NCI-H187 treated with DMSO at 0.1 percent for 48 hours (cell line): ENCODE measurements around the gene ARHGEF37.

ENCODE experiments used
- DNase-seq: peaks from one replicate; lab custom pipeline; 2025; lab: John Stamatoyannopoulos, UW

Gene ARHGEF37

DNA sequence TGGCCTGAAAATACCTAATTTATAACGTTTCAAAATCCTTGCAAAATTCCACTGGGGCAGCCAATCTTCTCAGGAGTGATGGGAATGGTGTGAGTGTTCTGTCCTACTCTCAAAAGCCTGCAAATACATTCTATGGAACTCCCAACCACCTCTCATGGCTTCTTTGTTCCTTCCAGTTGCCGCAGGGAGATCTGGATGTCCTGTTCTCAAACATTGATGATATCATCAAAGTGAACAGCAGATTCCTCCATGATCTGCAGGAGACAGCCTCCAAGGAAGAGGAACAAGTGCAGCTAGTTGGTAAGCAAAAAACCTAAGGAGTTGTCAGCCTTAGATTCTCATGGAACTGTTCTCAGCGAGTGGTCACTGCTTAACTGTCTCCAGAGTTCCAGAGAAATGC is 19.6 kb downstream of the ARHGEF37 start:
- DNase-seq, result no peak

DNA sequence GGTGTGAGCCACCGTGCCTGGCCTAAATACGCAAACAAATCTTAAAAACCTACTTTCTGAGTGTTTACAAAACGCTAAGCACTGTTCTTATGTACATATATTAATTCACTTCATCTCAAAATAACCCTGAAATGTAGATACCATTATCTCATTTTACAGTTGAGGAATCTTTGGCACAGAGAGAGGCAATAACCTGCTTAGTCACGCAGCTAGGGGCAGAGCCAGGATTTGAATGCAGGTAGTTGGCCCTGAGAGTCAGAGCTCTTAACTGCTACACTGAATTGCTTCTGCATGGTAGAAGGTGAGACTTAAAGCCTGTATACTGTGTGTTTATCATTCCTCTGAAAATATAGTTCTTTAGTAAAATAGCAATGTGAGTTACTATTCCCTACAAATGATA is 21.9 kb downstream of the ARHGEF37 start:
- no peak for DNase-seq

DNA sequence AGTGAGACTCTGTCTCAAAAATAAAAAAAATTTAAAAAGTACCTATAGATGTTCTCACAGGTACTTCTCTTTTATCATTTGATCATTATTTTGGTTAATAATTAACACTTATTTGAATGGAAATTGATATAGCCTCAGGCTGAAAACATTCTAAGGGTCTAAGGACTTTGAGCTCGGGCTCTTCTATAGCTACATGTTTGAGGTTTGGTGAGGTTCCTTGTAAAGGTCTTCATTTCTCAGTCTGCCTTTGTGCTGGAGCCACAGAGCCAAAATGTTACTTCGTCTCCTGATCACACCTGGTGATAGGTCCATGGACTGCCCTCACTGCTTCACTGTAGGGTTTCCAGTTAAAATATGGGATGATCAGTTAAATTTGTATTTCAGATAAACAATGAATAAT is 22.6 kb downstream of the ARHGEF37 start:
- no peak for DNase-seq

DNA sequence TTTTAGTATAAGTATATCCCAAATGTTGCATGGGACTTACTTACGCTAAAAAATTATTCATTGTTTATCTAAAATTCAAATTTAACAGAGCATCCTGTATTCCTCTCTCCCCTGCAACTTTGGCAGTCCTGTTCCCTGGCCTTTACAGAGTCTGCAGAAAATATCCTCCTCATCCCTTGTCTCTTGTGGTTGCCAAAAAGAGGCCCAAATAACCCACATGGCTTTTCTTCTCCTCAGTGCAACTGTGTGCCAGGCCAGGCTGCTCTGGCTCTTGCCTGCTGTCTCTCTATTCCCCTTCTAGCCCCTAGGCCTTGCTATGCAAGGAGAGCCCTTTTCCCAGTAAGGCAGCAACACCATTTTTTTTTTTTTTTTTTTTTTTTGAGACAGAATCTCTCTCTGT is 23.0 kb downstream of the ARHGEF37 start:
- no peak for DNase-seq

- no peak for DNase-seq
Observed at GRCh38 chr5:149605354-149605997, 24.2 kb downstream of the ARHGEF37 start.

DNA sequence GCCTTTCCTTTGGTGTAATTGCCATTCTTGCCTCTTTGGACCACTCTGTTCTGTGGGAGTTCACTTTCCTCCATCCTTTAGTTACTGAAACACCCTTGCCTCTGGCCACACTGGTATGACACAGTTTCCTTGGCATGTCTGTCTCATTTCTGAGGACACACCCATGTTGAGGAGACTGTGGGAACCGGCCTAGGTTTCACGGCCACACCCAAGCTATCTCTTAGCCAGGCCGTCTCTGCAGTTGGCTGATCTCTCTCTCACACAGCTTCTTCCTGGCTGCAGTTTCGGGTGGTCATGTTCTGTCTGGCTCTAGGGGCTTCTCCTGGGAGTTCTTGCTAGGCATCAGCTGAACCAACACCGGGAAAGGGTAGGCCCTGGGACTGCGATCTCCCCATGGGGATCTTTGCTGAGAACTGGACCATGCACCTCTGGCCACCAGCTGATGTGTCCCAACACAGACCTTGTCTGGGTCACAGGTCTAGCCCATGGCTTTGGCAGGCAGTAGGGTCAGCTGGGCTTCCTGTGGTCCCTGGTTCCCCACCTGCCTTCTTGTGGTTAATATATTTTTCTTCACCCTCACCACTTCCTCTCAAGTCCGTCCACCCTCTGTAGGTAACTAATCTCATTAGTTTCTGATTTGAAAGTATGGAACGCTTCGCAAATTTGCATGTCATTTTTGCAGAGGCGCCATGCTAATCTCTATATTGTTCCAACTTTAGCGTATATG is 24.9 kb downstream of the ARHGEF37 start:
- DNase-seq, result no peak

- no peak for DNase-seq
Observed at GRCh38 chr5:149608936-149609545, 27.7 kb downstream of the ARHGEF37 start.

DNA sequence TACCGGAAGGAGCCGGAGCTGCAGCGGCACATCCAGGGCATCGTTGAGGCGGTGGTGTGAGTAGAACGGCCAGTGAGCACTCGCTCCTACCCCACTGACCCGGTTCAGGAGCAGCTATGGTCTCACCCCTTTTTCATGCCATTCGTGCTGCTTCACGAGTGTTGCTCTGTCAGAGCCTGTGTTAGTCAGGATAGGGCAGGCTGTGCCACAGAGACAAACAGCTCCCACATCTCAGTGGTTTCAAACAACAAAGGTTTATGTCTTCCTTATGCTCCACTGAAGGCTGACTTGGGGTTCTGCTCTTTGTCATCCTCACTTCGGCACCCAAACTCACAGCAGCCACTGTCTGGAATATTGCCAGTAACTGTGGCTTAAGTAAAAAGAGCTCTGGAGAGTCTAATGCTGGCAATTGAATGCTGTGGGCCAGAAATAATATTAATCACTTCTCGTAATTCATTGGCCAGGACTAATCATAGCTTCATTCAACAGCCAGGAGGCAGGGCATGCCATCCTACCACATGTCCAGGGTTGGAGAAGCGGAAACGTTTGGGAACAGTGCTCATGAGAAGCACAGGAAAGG is 28.4 kb downstream of the ARHGEF37 start:
- no peak for DNase-seq

- no peak for DNase-seq
Observed at GRCh38 chr5:149610589-149611255, 29.4 kb downstream of the ARHGEF37 start.

DNA sequence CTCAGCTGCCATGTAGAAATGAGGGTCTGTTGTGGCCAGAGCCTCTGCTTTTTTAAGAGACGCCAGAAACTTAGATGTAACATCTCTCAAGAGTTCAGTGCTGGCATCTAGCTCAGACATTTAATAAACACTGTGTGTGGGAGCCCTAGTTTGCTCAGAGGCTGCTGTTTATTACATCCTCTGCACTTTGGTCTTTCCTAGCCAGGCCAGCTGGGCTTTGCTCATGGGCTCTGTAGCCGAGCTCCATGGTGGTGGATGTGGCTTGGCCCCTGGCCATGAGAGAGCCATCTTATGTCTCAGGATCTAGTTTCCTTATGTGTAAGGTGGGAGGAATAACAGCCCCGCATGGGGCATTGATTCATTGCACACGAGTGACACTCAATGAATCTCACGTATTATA is 30.0 kb downstream of the ARHGEF37 start:
- no peak for DNase-seq

GRCh38 chr5:149614034-149614907 is 33.0 kb downstream of the ARHGEF37 start:
- no peak for DNase-seq

- no peak for DNase-seq
Observed at GRCh38 chr5:149615976-149616375, 34.7 kb downstream of the ARHGEF37 start.

- DNase-seq, result no peak
Observed at GRCh38 chr5:149616727-149617285, 35.5 kb downstream of the ARHGEF37 start.

- DNase-seq, result no peak
Observed at GRCh38 chr5:149617760-149618306, 36.5 kb downstream of the ARHGEF37 start.

DNA sequence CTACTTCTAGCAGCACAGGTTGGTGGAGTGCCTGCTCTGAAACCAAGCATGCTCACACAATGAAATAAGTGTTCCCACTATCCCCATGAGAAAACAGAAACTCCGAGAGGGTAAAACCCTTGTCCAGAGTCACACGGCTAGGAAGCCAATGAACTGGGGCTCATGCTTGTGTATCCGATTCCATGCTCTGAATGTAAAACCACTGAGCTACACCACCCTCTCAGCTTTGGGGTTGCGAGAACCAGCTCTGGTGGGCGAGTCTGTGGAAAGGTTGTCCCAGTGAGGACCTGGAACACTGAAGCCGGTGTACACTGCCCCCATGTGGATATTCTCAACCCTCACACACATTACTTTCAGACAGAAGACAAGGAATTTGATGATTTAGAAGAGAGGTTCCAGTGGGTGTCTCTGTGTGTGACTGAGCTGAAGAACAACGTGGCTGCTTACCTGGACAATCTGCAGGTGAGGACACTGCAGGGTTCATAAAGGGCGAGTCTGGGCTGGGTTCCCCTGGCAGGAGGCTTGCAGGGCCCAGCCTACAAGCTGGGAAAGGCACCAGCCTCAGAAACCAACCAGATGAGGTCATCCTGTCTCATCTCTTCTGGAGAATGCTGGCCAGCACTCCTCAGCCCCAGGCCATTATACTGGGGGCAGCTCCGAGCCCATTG is 37.4 kb downstream of the ARHGEF37 start:
- no peak for DNase-seq

DNA sequence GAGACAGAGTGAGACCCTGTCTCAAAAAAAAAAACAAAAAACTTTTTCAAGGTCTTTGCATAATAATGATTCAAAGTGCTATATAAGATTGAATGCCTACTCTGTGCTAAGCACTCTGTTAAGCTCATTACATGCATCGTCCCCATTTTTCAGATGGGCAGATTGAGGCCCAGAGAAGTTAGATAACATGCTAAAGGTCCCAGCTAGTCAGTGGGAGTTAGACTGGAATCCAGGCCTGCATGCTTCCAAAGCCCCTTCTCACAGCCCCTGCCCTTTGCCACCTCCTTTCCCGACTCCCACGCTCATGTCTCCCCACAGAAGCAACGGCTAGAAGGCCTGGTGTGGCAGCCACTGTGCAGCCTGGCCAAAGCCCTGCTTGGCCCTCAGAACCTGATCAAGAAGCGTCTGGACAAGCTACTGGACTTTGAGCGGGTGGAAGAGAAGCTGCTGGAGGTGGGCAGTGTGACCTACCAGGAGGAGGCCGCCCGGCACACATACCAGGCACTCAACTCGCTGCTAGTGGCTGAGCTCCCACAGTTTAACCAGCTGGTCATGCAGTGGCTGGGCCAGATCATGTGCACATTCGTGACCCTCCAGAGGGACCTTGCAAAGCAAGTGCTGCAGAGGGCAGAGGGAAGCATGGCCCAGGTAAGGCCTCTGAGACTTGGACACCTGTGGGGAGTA is 40.3 kb downstream of the ARHGEF37 start:
- no peak for DNase-seq

DNA sequence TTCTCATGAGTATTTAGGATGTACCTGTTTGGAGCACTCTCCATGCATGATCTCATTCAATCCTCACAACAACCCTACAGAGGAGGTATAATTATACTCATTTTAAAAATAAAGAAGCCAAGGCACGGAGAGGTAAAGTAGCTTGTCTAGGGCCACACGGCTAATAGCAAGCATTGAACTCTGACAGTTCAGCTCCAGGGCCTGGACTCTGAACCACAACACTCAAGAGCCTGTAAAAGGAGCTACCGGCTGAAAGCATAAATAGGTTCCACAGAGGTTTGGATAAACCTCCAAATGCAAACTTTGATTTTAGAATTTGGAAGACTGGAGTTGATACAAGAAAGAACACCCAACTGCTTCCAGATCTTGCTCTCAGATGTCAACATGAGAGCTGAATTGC is 41.2 kb downstream of the ARHGEF37 start:
- DNase-seq, result no peak

GRCh38 chr5:149623473-149623872 is 42.2 kb downstream of the ARHGEF37 start:
- no peak for DNase-seq

GRCh38 chr5:149627070-149627469 is 45.8 kb downstream of the ARHGEF37 start:
- DNase-seq, result peak; percentile 26

GRCh38 chr5:149628221-149628620 is 46.9 kb downstream of the ARHGEF37 start:
- DNase-seq, result no peak
